Measurements from ENCODE around the gene MAP3K19. TPM values are rescaled to one million over a fixed set of nuclear protein-coding genes. Genes with fewer than 3 reads are reported as not detected.

Gene MAP3K19
- total RNA-seq, 2 donors from 2014 or later = not detected

GRCh38 chr2:134955744-134956143, 91.5 kb downstream of the MAP3K19 start:
- DNase-seq = no peak
- H3K9me3 ChIP-seq = no peaks in the 10 kb centered on the region
- intact Hi-C loops (cut with DNase I) = no loop called here
- TF ChIP-seq POLR2A (IDR thresholded peaks at IDR 0.05) (no peak), CTCF (IDR thresholded peaks at IDR 0.05) (no peak)
- H3K27me3 ChIP-seq = no peaks in the 10 kb centered on the region
- 38 to 86% methylated on average over 1 of the region's 1 CpG for WGBS, 2 donors
- no peaks in the 10 kb centered on the region for H3K4me1 ChIP-seq
- H3K27ac ChIP-seq = no peak overlapping the region
- ATAC-seq = no peak
- peaks cover 10 to 24% of the 10 kb centered on the region in 2 donors for H3K36me3 ChIP-seq (replicated peaks in 1 of 2; ENCODE audit: insufficient read depth in 1 of 2, low read depth in 2 of 2)
- no peak overlapping the region for H3K4me3 ChIP-seq

GRCh38 chr2:134954065-134954464, 93.2 kb downstream of the MAP3K19 start:
- DNase-seq (no peak), ATAC-seq (no peak)
- Histone ChIP-seq H3K27ac (no peak overlapping the region), H3K27me3 (no peaks in the 10 kb centered on the region), H3K4me1 (no peaks in the 10 kb centered on the region), H3K9me3 (no peaks in the 10 kb centered on the region), H3K4me3 (no peak overlapping the region), H3K36me3 (replicated peaks in 1 of 2; ENCODE audit: insufficient read depth in 1 of 2, low read depth in 2 of 2) (peaks cover 10 to 26% of the 10 kb centered on the region in 2 donors)
- WGBS, 2 donors = 96 to 97% methylated on average over 5 of the region's 5 CpGs
- intact Hi-C loops (cut with DNase I) = no loop called here
- TF ChIP-seq POLR2A (IDR thresholded peaks at IDR 0.05) = no peak
- no peak for TF ChIP-seq CTCF (IDR thresholded peaks at IDR 0.05)

GRCh38 chr2:134952608-134953007, 94.6 kb downstream of the MAP3K19 start:
- no peak overlapping the region for H3K27ac ChIP-seq
- intact Hi-C loops (cut with DNase I) = no loop called here
- 89 to 94% methylated on average over 3 of the region's 3 CpGs for WGBS, 2 donors
- H3K27me3 ChIP-seq = no peaks in the 10 kb centered on the region
- ATAC-seq = no peak
- no peak for TF ChIP-seq CTCF (IDR thresholded peaks at IDR 0.05)
- no peak for TF ChIP-seq POLR2A (IDR thresholded peaks at IDR 0.05)
- H3K9me3 ChIP-seq = no peaks in the 10 kb centered on the region
- no peak overlapping the region for H3K4me3 ChIP-seq
- peaks cover 10 to 31% of the 10 kb centered on the region in 2 donors for H3K36me3 ChIP-seq (replicated peaks in 1 of 2; ENCODE audit: insufficient read depth in 1 of 2, low read depth in 2 of 2)
- no peak for DNase-seq
- no peaks in the 10 kb centered on the region for H3K4me1 ChIP-seq

- ATAC-seq (no peak), DNase-seq (no peak)
- Histone ChIP-seq H3K36me3 (replicated peaks in 1 of 2; ENCODE audit: insufficient read depth in 1 of 2, low read depth in 2 of 2) (peaks cover 10 to 26% of the 10 kb centered on the region in 2 donors), H3K4me3 (no peak overlapping the region), H3K27me3 (no peaks in the 10 kb centered on the region), H3K4me1 (no peaks in the 10 kb centered on the region), H3K9me3 (no peaks in the 10 kb centered on the region), H3K27ac (no peak overlapping the region)
- 64 to 80% methylated on average over 2 of the region's 2 CpGs for WGBS, 2 donors
- TF ChIP-seq POLR2A (IDR thresholded peaks at IDR 0.05) (no peak), CTCF (IDR thresholded peaks at IDR 0.05) (no peak)
- intact Hi-C loops (cut with DNase I) = no loop called here
Measured at GRCh38 chr2:134950886-134951285, 96.4 kb downstream of the MAP3K19 start.

GRCh38 chr2:134949981-134950708, 97.1 kb downstream of the MAP3K19 start:
- Histone ChIP-seq H3K4me3 (no peak overlapping the region), H3K27ac (no peak overlapping the region), H3K9me3 (no peaks in the 10 kb centered on the region), H3K4me1 (no peaks in the 10 kb centered on the region), H3K27me3 (no peaks in the 10 kb centered on the region), H3K36me3 (replicated peaks in 1 of 2; ENCODE audit: insufficient read depth in 1 of 2, low read depth in 2 of 2) (peaks cover 10 to 26% of the 10 kb centered on the region in 2 donors)
- intact Hi-C loops (cut with DNase I) = no loop called here
- no peak for DNase-seq
- no peak for ATAC-seq
- WGBS, 2 donors = 86 to 91% methylated on average over 7 of the region's 7 CpGs
- TF ChIP-seq POLR2A (IDR thresholded peaks at IDR 0.05) = no peak
- TF ChIP-seq CTCF (IDR thresholded peaks at IDR 0.05) = no peak
